Spleen (tissue), 11 donors: ENCODE data around the gene CLEC11A. TPM values are rescaled to one million over a fixed set of nuclear protein-coding genes. Genes with fewer than 3 reads are reported as not detected.

Experiments
- DNase-seq: peaks from one replicate; pipeline ENCODE4 v3.0.0-alpha.2; 2020
- H3K27ac ChIP-seq, 8 donors: fragments of 200-600 bp; sonication (generic) in 7 of 8; 1 replicate in 4 of 8; 2 replicates in 4 of 8; pipeline versions ENCODE4 v1.5.0 to v1.8.0; 2016 to 2021; ENCODE audit warnings: inconsistent platforms in 4 of 8, mild to moderate bottlenecking in 4 of 8, moderate library complexity in 1 of 8
- H3K27me3 ChIP-seq, 7 donors: fragments of 200-600 bp; sonication (generic) in 6 of 7; replicated peaks in 1 of 7; 1 replicate in 4 of 7; 2 replicates in 3 of 7; pipeline versions ENCODE4 v1.5.0 to v1.8.0; 2016 to 2021; ENCODE audit warnings: inconsistent platforms in 3 of 7, mild to moderate bottlenecking in 1 of 7
- H3K36me3 ChIP-seq, 6 donors: fragments of 200-600 bp; sonication (generic) in 5 of 6; 1 replicate in 4 of 6; 2 replicates in 2 of 6; pipeline versions ENCODE4 v1.5.0 to v1.8.0; 2016 to 2021; ENCODE audit warnings: inconsistent platforms in 2 of 6
- H3K4me1 ChIP-seq, 6 donors: fragments of 200-600 bp; sonication (generic) in 5 of 6; 1 replicate in 3 of 6; 2 replicates in 3 of 6; pipeline versions ENCODE4 v1.5.0 to v1.8.0; 2016 to 2021; ENCODE audit warnings: inconsistent platforms in 3 of 6
- H3K4me3 ChIP-seq, 8 donors: fragments of 200-600 bp; sonication (generic) in 7 of 8; 1 replicate in 4 of 8; 2 replicates in 4 of 8; pipeline versions ENCODE4 v1.5.0 to v1.8.0; 2016 to 2021; ENCODE audit warnings: inconsistent platforms in 4 of 8, mild to moderate bottlenecking in 4 of 8, moderate library complexity in 2 of 8
- H3K9me3 ChIP-seq, 8 donors: fragments of 200-600 bp; sonication (generic) in 7 of 8; 1 replicate in 4 of 8; 2 replicates in 4 of 8; pipeline versions ENCODE4 v1.5.0 to v1.8.0; 2016 to 2021; ENCODE audit warnings: inconsistent platforms in 4 of 8
- CTCF ChIP-seq, 11 experiments: fragments of 200-600 bp in 7 of 11; fragments of 450-650 bp in 4 of 11; sonication (generic) in 4 of 11; IDR thresholded peaks in 8 of 11; conservative IDR thresholded peaks in 3 of 11; 1 replicate in 7 of 11; 2 replicates in 4 of 11; pipeline versions ENCODE4 v1.4.0 to v1.8.0; 2016 to 2021; ENCODE audit warnings: antibody characterized with exemption in 11 of 11, inconsistent platforms in 4 of 11, mild to moderate bottlenecking in 1 of 11
- POLR2A ChIP-seq, 3 donors: fragments of 450-650 bp; IDR thresholded peaks; one replicate each; pipeline ENCODE4 v1.5.1; 2017; ENCODE audit warnings: antibody characterized with exemption in 3 of 3, mild to moderate bottlenecking in 1 of 3
- POLR2AphosphoS5 ChIP-seq, 3 donors: sonication (generic); formaldehyde crosslinking; IDR thresholded peaks; one replicate each; pipeline ENCODE4 v1.5.1; 2017; ENCODE audit warnings: antibody characterized with exemption in 3 of 3
- WGBS, 5 donors: extraction: QIAGEN DNeasy Blood & Tissue Kit in 3 of 5; methylation state at CpG; one replicate each; pipeline versions ENCODE4 v1.1.5 to v1.1.7; 2013 to 2018; 5-methylcytosine and 5-hydroxymethylcytosine counted together
- intact Hi-C: fragments of 100-400 bp; cut with DNase I; formaldehyde crosslinking; loops from one replicate; pipeline ENCODE4 v1.15.0; 2023; ENCODE audit warnings: low total_unique reads
- polyA plus RNA-seq, 3 donors: library from polyadenylated mRNA; stranded (reverse); fragments of 200-250 nt; gene quantifications; one replicate each; pipeline ENCODE4 v1.2.1, GENCODE V29; 2013
- total RNA-seq, 7 donors: library from RNA; depleted of rRNA in 3 of 7; stranded (reverse); fragments of >200 nt in 3 of 7; fragmentation: NEBNext Ultra II Directional in 4 of 7; extraction: Animal tissue kit (Norgen Biotek cat#: 25700) in 4 of 7; gene quantifications; one replicate each; pipeline versions ENCODE4 v1.1.0 to v1.2.1, GENCODE V29; 2016 to 2021
- donor health status: healthy with polysubstance abuse.
- donor health status: DM: no; HTN: no; CAD: no; lungs with moderate emphysema.
- donor health status: DM: no; HTN: no; CAD: no.
- donor health status: Bipolar disorder and iron deficiency.
- donor health status: healthy.
- donor health status: DM: no; HTN: no; CAD: no.
- donor health status: DM: yes; HTN: yes; CAD: no.

CLEC11A gene
- total and polyA plus RNA-seq, 10 donors: 6.2 to 10.7 (median 8.9) TPM

GRCh38 chr19:50702871-50703829 is 20.0 kb upstream of the CLEC11A start:
- 44 to 60% (median 57%) methylated on average over 35 to 47 of the region's 47 CpGs for WGBS, 5 donors
- peaks cover 0 to 71% (median 30%) of the 10 kb centered on the region in 7 donors for H3K27me3 ChIP-seq
- no peaks in the 10 kb centered on the region for H3K4me1 ChIP-seq
- H3K36me3 ChIP-seq: no peaks in the 10 kb centered on the region
- DNase-seq: peak; percentile 44
- intact Hi-C loops: no loop called here
- H3K27ac ChIP-seq: no peak overlapping the region
- H3K4me3 ChIP-seq: no peak overlapping the region
- TF ChIP-seq POLR2AphosphoS5 (IDR thresholded peaks at IDR 0.05) (no peak), CTCF (IDR thresholded peaks at IDR 0.05 in 8 of 11, conservative IDR thresholded peaks at IDR 0.05 in 3 of 11) (no peak), POLR2A (IDR thresholded peaks at IDR 0.05) (no peak)
- H3K9me3 ChIP-seq: no peaks in the 10 kb centered on the region

- no peak for TF ChIP-seq POLR2AphosphoS5 (IDR thresholded peaks at IDR 0.05)
- TF ChIP-seq POLR2A (IDR thresholded peaks at IDR 0.05): no peak
- TF ChIP-seq CTCF (IDR thresholded peaks at IDR 0.05 in 8 of 11, conservative IDR thresholded peaks at IDR 0.05 in 3 of 11): no peak
- DNase-seq: no peak
- Histone ChIP-seq H3K27ac (no peak overlapping the region), H3K4me1 (no peaks in the 10 kb centered on the region), H3K27me3 (peaks cover 0 to 62% (median 30%) of the 10 kb centered on the region in 7 donors), H3K9me3 (no peaks in the 10 kb centered on the region), H3K4me3 (no peak overlapping the region), H3K36me3 (no peaks in the 10 kb centered on the region)
- intact Hi-C loops: no loop called here
- WGBS, 5 donors: 33 to 40% (median 36%) methylated on average over 22 of the region's 22 CpGs
Observed at GRCh38 chr19:50703915-50704796, 19.0 kb upstream of the CLEC11A start.

GRCh38 chr19:50705422-50706019 is 17.6 kb upstream of the CLEC11A start:
- TF ChIP-seq CTCF (IDR thresholded peaks at IDR 0.05 in 8 of 11, conservative IDR thresholded peaks at IDR 0.05 in 3 of 11) (peak in 8 of 11 experiments; percentile 15 to 56 (median 42)), POLR2A (IDR thresholded peaks at IDR 0.05) (no peak)
- H3K36me3 ChIP-seq: no peaks in the 10 kb centered on the region
- H3K4me3 ChIP-seq: no peak overlapping the region
- DNase-seq: no peak
- intact Hi-C loops: no loop called here
- peaks cover 0 to 56% (median 30%) of the 10 kb centered on the region in 7 donors for H3K27me3 ChIP-seq
- H3K27ac ChIP-seq: no peak overlapping the region
- 37 to 42% (median 40%) methylated on average over 9 of the region's 9 CpGs for whole genome bisulfite sequencing, 5 donors
- no peaks in the 10 kb centered on the region for H3K4me1 ChIP-seq
- no peaks in the 10 kb centered on the region for H3K9me3 ChIP-seq
